CD4-positive, alpha-beta T cell treated with Interleukin-10 for 1 hour (primary cell): ENCODE results near the gene GTPBP10.

Source experiments
- DNase-seq: peaks from one replicate; pipeline ENCODE4 v3.0.0-alpha.2; 2020

Gene GTPBP10

GRCh38 chr7:90383422-90383821 is 36.9 kb downstream of the GTPBP10 start:
- DNase-seq: no peak

GRCh38 chr7:90383861-90384260 is 37.3 kb downstream of the GTPBP10 start:
- DNase-seq: no peak

- DNase-seq: no peak
Measured at GRCh38 chr7:90384433-90384832, 37.9 kb downstream of the GTPBP10 start.

GRCh38 chr7:90387470-90388240 is 41.1 kb downstream of the GTPBP10 start:
- no peak for DNase-seq

- no peak for DNase-seq
Measured at GRCh38 chr7:90390926-90391325, 44.4 kb downstream of the GTPBP10 start.

- no peak for DNase-seq
Measured at GRCh38 chr7:90391488-90391887, 45.0 kb downstream of the GTPBP10 start.

GRCh38 chr7:90396420-90396819 is 49.9 kb downstream of the GTPBP10 start:
- DNase-seq: no peak

- no peak for DNase-seq
Measured at GRCh38 chr7:90401989-90402388, 55.5 kb downstream of the GTPBP10 start.

- DNase-seq: no peak
Measured at GRCh38 chr7:90402785-90403173, 56.3 kb downstream of the GTPBP10 start.

GRCh38 chr7:90403174-90404113 is 56.9 kb downstream of the GTPBP10 start, which contains the start of gene CLDN12:
Gene CLDN12, plus strand, starts transcription at chr7:90403461. Its CDS starts 9,216 bp downstream, at chr7:90412677.
- peak; percentile 80 for DNase-seq

- no peak for DNase-seq
Measured at GRCh38 chr7:90404777-90405176, 58.3 kb downstream of the GTPBP10 start.

GRCh38 chr7:90407484-90407821 is 60.9 kb downstream of the GTPBP10 start:
- DNase-seq: no peak

GRCh38 chr7:90408142-90408541 is 61.6 kb downstream of the GTPBP10 start:
- no peak for DNase-seq

- no peak for DNase-seq
Measured at GRCh38 chr7:90409667-90410066, 63.2 kb downstream of the GTPBP10 start.

GRCh38 chr7:90411510-90411909 is 65.0 kb downstream of the GTPBP10 start:
- no peak for DNase-seq

GRCh38 chr7:90412458-90413184 is 66.1 kb downstream of the GTPBP10 start:
- peak; percentile 9 for DNase-seq

- no peak for DNase-seq
Measured at GRCh38 chr7:90413185-90413528, 66.6 kb downstream of the GTPBP10 start.

GRCh38 chr7:90421651-90422050 is 75.1 kb downstream of the GTPBP10 start:
- DNase-seq: no peak

- DNase-seq: no peak
Measured at GRCh38 chr7:90424720-90425119, 78.2 kb downstream of the GTPBP10 start.

- no peak for DNase-seq
Measured at GRCh38 chr7:90425376-90425775, 78.9 kb downstream of the GTPBP10 start.

- DNase-seq: no peak
Measured at GRCh38 chr7:90430614-90431460, 84.3 kb downstream of the GTPBP10 start.

- DNase-seq: no peak
Measured at GRCh38 chr7:90432752-90433151, 86.2 kb downstream of the GTPBP10 start.
